GM21423 (cell line): ENCODE data around the gene ARID4B.
"Not testable (repeated sequence)": the region's sequence is repeated elsewhere in the genome, so short reads cannot be mapped to it uniquely, and the experiment has no call there.

Source experiments
- ATAC-seq: cut with Tn5 transposase; IDR thresholded peaks from one replicate; pipeline ENCODE4 v1.9.1; 2021; ENCODE audit warnings: mild to moderate bottlenecking, moderate library complexity; ENCODE audit not compliant: unreplicated experiment

ARID4B gene

GRCh38 chr1:235238558-235238957, 89.4 kb downstream of the ARID4B start:
- no peak for ATAC-seq

DNA sequence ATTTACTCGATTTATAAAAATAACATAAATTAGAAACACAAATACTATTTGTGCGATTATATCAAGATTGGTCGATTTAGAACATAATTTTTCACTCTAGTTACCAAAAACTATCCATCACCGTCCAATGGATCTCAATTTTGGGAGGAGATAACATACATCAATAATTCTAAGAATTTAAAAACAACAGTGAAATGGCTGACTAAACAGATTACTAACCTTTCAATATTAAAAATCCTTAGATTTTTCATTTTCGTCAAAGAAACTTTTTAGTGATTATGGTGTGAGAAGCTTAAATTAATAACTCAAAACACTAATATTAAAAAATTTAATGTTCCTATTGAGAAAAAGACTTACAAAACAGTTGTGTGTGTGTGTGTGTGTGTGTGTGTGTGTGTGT, 91.9 kb downstream of the ARID4B start:
- ATAC-seq: no peak

DNA sequence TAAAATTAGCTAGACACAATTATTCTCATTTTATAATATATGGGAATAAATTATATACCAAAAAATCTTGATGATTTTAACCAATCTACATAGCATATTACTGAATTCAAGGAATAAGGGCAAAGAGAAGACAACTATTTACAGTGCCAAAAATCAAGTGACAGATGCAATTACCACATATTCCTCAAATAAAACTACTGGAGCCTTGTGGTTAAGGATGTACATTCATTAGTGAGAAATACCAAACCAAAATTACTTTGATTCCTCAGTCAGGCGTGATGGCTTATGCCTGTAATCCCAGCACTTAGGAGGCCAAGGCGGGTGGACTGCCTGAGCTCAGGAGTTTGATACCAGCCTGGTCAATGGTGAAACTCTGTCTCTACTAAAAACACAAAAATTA, 98.1 kb downstream of the ARID4B start:
- ATAC-seq: no peak

GRCh38 chr1:235227414-235227813, 100.6 kb downstream of the ARID4B start:
- ATAC-seq: no peak

- ATAC-seq: no peak
Observed at GRCh38 chr1:235226933-235227332, 101.0 kb downstream of the ARID4B start.

- ATAC-seq: no peak
Observed at GRCh38 chr1:235225299-235225698, 102.7 kb downstream of the ARID4B start.

- ATAC-seq: no peak
Observed at GRCh38 chr1:235221653-235222375, 106.2 kb downstream of the ARID4B start.

GRCh38 chr1:235215453-235215852, 112.5 kb downstream of the ARID4B start:
- no peak for ATAC-seq

GRCh38 chr1:235214962-235215361, 113.0 kb downstream of the ARID4B start:
- ATAC-seq: not testable (repeated sequence)

DNA sequence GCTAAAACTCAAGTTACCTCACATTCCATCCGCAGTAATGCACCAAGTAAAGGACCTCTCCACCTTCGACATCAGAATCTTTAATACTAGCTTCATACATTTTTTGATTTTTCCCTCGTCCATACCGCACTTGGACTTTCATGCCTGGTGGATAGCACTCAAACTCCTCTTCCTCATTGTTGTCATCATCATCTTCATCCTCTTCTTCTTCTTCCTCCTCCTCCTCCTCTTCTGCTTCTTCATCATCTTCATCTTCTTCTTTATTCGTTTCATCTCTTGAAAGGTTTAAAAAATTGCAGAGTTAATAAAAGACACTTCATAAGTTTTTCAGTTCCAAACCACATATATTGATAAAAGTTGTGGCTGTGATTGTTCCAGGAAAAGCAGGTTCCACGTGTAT, 114.2 kb downstream of the ARID4B start:
- ATAC-seq: no peak

GRCh38 chr1:235211517-235211916, 116.5 kb downstream of the ARID4B start:
- no peak for ATAC-seq

DNA sequence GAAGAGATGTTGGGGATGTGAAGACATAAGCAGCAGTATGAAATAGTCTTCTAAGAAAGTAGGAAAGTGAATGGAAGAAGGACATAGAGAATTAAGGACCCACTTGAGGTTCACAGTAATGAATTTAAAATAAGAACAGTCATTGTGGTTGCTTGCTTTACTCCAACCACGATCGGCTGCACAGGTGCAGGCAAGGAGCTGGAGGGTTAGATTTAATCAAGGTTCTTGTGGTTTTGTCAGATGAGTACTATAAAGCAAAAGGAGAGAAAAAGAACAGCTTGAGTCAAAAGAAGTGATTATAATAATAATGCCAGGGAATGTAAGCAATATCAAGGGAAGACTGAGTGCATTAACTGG, 120.8 kb downstream of the ARID4B start:
- no peak for ATAC-seq

GRCh38 chr1:235206533-235207208, 121.3 kb downstream of the ARID4B start:
- ATAC-seq: no peak

- no peak for ATAC-seq
Observed at GRCh38 chr1:235205687-235206086, 122.3 kb downstream of the ARID4B start.

DNA sequence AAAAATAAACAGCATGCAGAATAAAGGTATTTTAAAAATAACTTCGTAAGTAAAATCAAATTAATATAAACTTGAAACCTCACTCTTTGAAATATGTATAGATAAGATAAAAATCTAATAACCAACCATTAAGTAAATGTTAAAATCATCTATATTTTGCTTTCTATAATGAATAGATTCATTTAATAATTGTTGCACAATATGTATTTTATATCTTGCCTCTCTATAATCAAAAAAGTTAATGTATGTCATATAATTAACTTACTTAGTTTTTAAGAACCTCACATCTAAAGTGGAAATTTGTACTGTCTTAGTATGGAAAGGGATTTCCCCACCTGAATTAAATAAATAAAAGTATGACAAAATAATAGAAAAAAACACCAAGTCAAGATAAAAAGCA, 124.6 kb downstream of the ARID4B start:
- ATAC-seq: no peak

GRCh38 chr1:235202447-235202846, 125.5 kb downstream of the ARID4B start:
- ATAC-seq: not testable (repeated sequence)

GRCh38 chr1:235199441-235199840, 128.5 kb downstream of the ARID4B start:
- no peak for ATAC-seq

DNA sequence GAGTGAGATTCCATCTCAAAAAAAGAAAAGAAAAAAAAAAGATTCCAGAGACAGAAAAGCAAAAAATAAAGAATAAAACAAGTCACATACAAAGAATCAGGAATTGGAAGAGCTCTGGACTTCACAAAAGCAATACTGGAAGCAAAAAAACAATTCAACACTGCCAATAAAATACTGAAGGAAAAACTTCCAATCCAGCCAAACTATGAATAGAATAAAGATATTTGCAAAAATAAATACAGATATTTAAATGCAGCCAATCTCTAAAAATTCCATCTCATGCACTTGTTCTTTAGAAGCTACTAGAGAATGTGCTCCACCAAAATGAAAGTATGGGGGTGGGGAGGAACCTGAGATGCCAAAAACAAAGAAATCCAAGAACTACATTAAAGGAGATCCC, 137.5 kb downstream of the ARID4B start:
- ATAC-seq: no peak

DNA sequence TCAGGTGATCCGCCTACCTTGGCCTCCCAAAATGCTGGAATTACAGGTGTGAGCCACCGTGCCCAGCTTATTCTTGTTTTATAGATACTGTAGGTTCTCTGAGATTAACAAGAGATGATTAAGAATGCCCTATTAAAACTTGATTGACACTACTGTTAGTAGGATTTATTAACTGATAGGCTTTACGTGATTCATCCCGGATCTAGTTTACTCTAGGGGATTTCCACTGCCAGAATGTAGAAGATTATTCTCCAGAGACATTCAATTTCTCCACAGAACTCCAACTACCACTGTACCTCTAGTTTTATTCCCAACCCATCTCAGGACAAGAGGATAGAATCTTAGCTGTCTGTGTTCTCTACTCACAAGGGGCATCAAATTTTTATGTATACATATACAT, 140.7 kb downstream of the ARID4B start:
- no peak for ATAC-seq

GRCh38 chr1:235181561-235182245, 146.3 kb downstream of the ARID4B start:
- no peak for ATAC-seq

- ATAC-seq: no peak
Observed at GRCh38 chr1:235180916-235181460, 147.0 kb downstream of the ARID4B start.

GRCh38 chr1:235176486-235176885, 151.5 kb downstream of the ARID4B start:
- ATAC-seq: no peak
